GM23338 (cell line): ENCODE results near the gene COP1. TPM values are rescaled to one million over a fixed set of nuclear protein-coding genes. Genes with fewer than 3 reads are reported as not detected.

ENCODE experiments used
- ATAC-seq: fragments of 200-7000 bp; cut with Tn5 transposase; 3 replicates; pipeline ENCODE4 v1.9.1; 2020
- DNase-seq: peaks from one replicate; pipeline ENCODE4 v3.0.0-alpha.2; 2015; ENCODE audit warnings: low spot score
- H2AFZ ChIP-seq: fragments of 200-600 bp; sonication (generic); 2 replicates; pipeline ENCODE4 v1.8.0; 2016; ENCODE audit warnings: antibody characterized with exemption, mild to moderate bottlenecking, moderate library complexity
- H3F3A ChIP-seq: fragments of 200-600 bp; sonication (generic); replicated peaks from 2 replicates; pipeline ENCODE4 v1.8.0; 2017; ENCODE audit warnings: antibody characterized with exemption, mixed run types, low read depth
- H3K27ac ChIP-seq: fragments of 200-600 bp; sonication (generic); 2 replicates; pipeline ENCODE4 v1.6.1; 2016; ENCODE audit warnings: low read depth
- H3K27me3 ChIP-seq: fragments of 200-600 bp; sonication (generic); 2 replicates; pipeline ENCODE4 v1.8.0; 2016; ENCODE audit warnings: mild to moderate bottlenecking, mixed run types, moderate library complexity; ENCODE audit not compliant: insufficient read depth
- H3K36me3 ChIP-seq: fragments of 200-600 bp; sonication (generic); 2 replicates; pipeline ENCODE4 v1.8.0; 2016; ENCODE audit warnings: mild to moderate bottlenecking; ENCODE audit not compliant: insufficient read depth
- H3K4me1 ChIP-seq: fragments of 200-600 bp; sonication (generic); 2 replicates; pipeline ENCODE4 v1.8.0; 2016; ENCODE audit warnings: mild to moderate bottlenecking, moderate library complexity; ENCODE audit not compliant: insufficient read depth
- H3K4me2 ChIP-seq: fragments of 200-600 bp; sonication (generic); 2 replicates; pipeline ENCODE4 v1.7.1; 2017; ENCODE audit warnings: mixed run types
- H3K4me3 ChIP-seq: fragments of 200-600 bp; sonication (generic); 2 replicates; pipeline ENCODE4 v1.6.1; 2016; ENCODE audit warnings: mixed run types
- H3K79me2 ChIP-seq: fragments of 200-600 bp; sonication (generic); replicated peaks from 2 replicates; pipeline ENCODE4 v1.8.0; 2017; ENCODE audit warnings: mild to moderate bottlenecking; ENCODE audit not compliant: insufficient read depth
- H3K9me2 ChIP-seq: fragments of 200-600 bp; sonication (generic); 2 replicates; pipeline ENCODE4 v1.8.0; 2017; ENCODE audit not compliant: insufficient read depth
- H4K20me1 ChIP-seq: fragments of 200-600 bp; sonication (generic); replicated peaks from 2 replicates; pipeline ENCODE4 v1.8.0; 2017; ENCODE audit warnings: mild to moderate bottlenecking; ENCODE audit not compliant: insufficient read depth
- H3K27ac Mint-ChIP-seq: 2 replicates; pipeline ENCODE4 v1.8.0; 2020; ENCODE audit warnings: inconsistent platforms, mild to moderate bottlenecking, moderate library complexity, mixed read lengths
- H3K27me3 Mint-ChIP-seq: 3 replicates; pipeline ENCODE4 v1.8.0; 2022; ENCODE audit warnings: low read depth, mild to moderate bottlenecking, moderate library complexity, mixed read lengths, inconsistent platforms; ENCODE audit not compliant: insufficient read depth, poor library complexity
- H3K36me3 Mint-ChIP-seq: 3 replicates; pipeline ENCODE4 v1.8.0; 2021; ENCODE audit warnings: low read depth, mild to moderate bottlenecking, inconsistent platforms, moderate library complexity, mixed read lengths
- H3K4me1 Mint-ChIP-seq: 3 replicates; pipeline ENCODE4 v1.8.0; 2020; ENCODE audit warnings: mild to moderate bottlenecking, inconsistent platforms, mixed read lengths
- H3K4me3 Mint-ChIP-seq: 3 replicates; pipeline ENCODE4 v1.8.0; 2021; ENCODE audit warnings: moderate library complexity, mild to moderate bottlenecking, inconsistent platforms, mixed read lengths
- H3K9me3 Mint-ChIP-seq: 3 replicates; pipeline ENCODE4 v1.8.0; 2020; ENCODE audit warnings: moderate library complexity, mild to moderate bottlenecking, inconsistent platforms, mixed read lengths
- CREB1 ChIP-seq: fragments of 250-450 bp; sonication (Bioruptor Pico); IDR thresholded peaks from 2 replicates; pipeline ENCODE4 v1.5.0; 2020; ENCODE audit warnings: low read depth, mild to moderate bottlenecking, moderate library complexity
- EZH2 ChIP-seq: fragments of 200-600 bp; sonication (generic); IDR thresholded peaks from one replicate; pipeline ENCODE4 v1.8.0; 2017; ENCODE audit warnings: antibody characterized with exemption, mild to moderate bottlenecking, low read depth; ENCODE audit not compliant: unreplicated experiment
- EZH2phosphoT487 ChIP-seq: fragments of 200-600 bp; sonication (generic); IDR thresholded peaks from one replicate; pipeline ENCODE4 v1.8.1; 2018; ENCODE audit warnings: antibody characterized with exemption; ENCODE audit not compliant: unreplicated experiment
- JUNB ChIP-seq: IDR thresholded peaks from one replicate; pipeline ENCODE4 v1.6.1; 2016; ENCODE audit warnings: antibody characterized with exemption; ENCODE audit not compliant: unreplicated experiment
- NANOG ChIP-seq: IDR thresholded peaks from 2 replicates; pipeline ENCODE4 v1.6.1; 2016; ENCODE audit warnings: antibody characterized with exemption, borderline replicate concordance
- REST ChIP-seq: IDR thresholded peaks from one replicate; pipeline ENCODE4 v1.6.1; 2018; ENCODE audit warnings: antibody characterized with exemption; ENCODE audit not compliant: unreplicated experiment
- ZNF331 ChIP-seq: fragments of 250-450 bp; sonication (Bioruptor Pico); IDR thresholded peaks from 2 replicates; pipeline ENCODE4 v1.5.0; 2020; ENCODE audit warnings: low read depth, mild to moderate bottlenecking, moderate library complexity
- ZNF462 ChIP-seq: fragments of 250-450 bp; sonication (Bioruptor Pico); IDR thresholded peaks from 2 replicates; pipeline ENCODE4 v1.5.0; 2020; ENCODE audit warnings: mild to moderate bottlenecking, moderate library complexity
- polyA plus RNA-seq: library from polyadenylated mRNA; unstranded; fragments of >200 nt; fragmentation: Nextera tagmentation; extraction: Ambion mirVana; gene quantifications from 2 replicates; pipeline ENCODE4 v1.2.1, GENCODE V29; 2016
- total RNA-seq: library from RNA; depleted of rRNA; stranded (reverse); fragments of >200 nt; shearing (Covaris generic); gene quantifications from 2 replicates; pipeline ENCODE4 v1.2.3, GENCODE V29; 2014

Gene COP1
- total and polyA plus RNA-seq, 2 experiments from 2014 or later: 54.0 to 54.9 TPM

DNA sequence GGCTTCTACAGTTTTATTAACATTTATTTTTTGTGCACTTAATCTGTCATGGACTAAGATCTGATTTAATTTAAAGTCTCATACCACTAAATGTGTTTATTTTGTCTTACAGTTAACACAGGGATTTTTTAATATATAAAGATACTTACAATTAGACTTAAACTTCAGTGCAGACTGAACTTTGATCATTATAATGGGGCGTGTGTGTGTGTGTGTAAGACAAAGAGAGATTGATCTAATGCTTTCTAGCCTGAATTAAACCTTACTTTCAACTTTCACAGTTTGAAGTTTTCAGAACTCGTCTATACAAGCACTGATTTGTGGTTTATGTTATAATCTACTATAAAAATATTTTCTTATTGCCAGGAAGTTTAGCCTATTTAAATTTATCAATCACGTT, 150.8 kb downstream of the COP1 start:
- no peak for TF ChIP-seq EZH2phosphoT487
- TF ChIP-seq REST: no peak
- no peak for TF ChIP-seq CREB1
- TF ChIP-seq ZNF331 (CRISPR knock-in tag): no peak
- no peak for TF ChIP-seq EZH2
- TF ChIP-seq NANOG: no peak
- no peaks in the 10 kb centered on the region for H3K4me1 ChIP-seq
- no peaks in the 10 kb centered on the region for H3K36me3 ChIP-seq
- H3K4me2 ChIP-seq: no peak overlapping the region
- ATAC-seq (no peak), DNase-seq (no peak)
- 0 out of 2 replicates have a peak, but pooled peaks cover 4% of the 10 kb centered on the region for H4K20me1 ChIP-seq
- no peaks in the 10 kb centered on the region for H3F3A ChIP-seq
- no peak overlapping the region for H2AFZ ChIP-seq
- Mint-ChIP-seq H3K9me3 (no peaks in the 10 kb centered on the region), H3K36me3 (peaks cover 3% of the 10 kb centered on the region; the same call in 2 of the 3 replicates), H3K27me3 (no peaks in the 10 kb centered on the region), H3K4me1 (peaks cover 2% of the 10 kb centered on the region; the same call in 1 of the 3 replicates), H3K27ac (no peak overlapping the region), H3K4me3 (no peak overlapping the region)
- H3K9me2 ChIP-seq: no peaks in the 10 kb centered on the region
- no peak overlapping the region for H3K27ac ChIP-seq
- H3K79me2 ChIP-seq: no peaks in the 10 kb centered on the region
- no peak overlapping the region for H3K4me3 ChIP-seq
- no peaks in the 10 kb centered on the region for H3K27me3 ChIP-seq

- Mint-ChIP-seq H3K27ac (no peak overlapping the region), H3K36me3 (peaks cover 3% of the 10 kb centered on the region; the same call in 2 of the 3 replicates), H3K4me3 (no peak overlapping the region), H3K27me3 (no peaks in the 10 kb centered on the region), H3K4me1 (peaks cover 2% of the 10 kb centered on the region; the same call in 1 of the 3 replicates), H3K9me3 (no peaks in the 10 kb centered on the region)
- no peaks in the 10 kb centered on the region for H3K36me3 ChIP-seq
- H3K27me3 ChIP-seq: no peaks in the 10 kb centered on the region
- H2AFZ ChIP-seq: no peak overlapping the region
- ATAC-seq (no peak), DNase-seq (no peak)
- no peaks in the 10 kb centered on the region for H3K79me2 ChIP-seq
- no peaks in the 10 kb centered on the region for H3F3A ChIP-seq
- no peaks in the 10 kb centered on the region for H3K4me1 ChIP-seq
- H3K4me3 ChIP-seq: no peak overlapping the region
- H3K9me2 ChIP-seq: no peaks in the 10 kb centered on the region
- no peak overlapping the region for H3K4me2 ChIP-seq
- no peak overlapping the region for H3K27ac ChIP-seq
- H4K20me1 ChIP-seq: 0 out of 2 replicates have a peak, but pooled peaks cover 4% of the 10 kb centered on the region
- TF ChIP-seq NANOG (no peak), CREB1 (no peak), ZNF462 (no peak), REST (no peak), EZH2 (no peak), JUNB (no peak)
Observed at GRCh38 chr1:176055398-176055797, 151.7 kb downstream of the COP1 start.
